NCI-H526 (cell line): Measurements from ENCODE around the gene FOXO4.
"Not testable (repeated sequence)": the region's sequence is repeated elsewhere in the genome, so short reads cannot be mapped to it uniquely, and the experiment has no call there.

Experiments used
- DNase-seq, 2 experiments: peaks; one replicate each; lab custom pipeline; 2025; lab: John Stamatoyannopoulos, UW

FOXO4 gene, protein sequence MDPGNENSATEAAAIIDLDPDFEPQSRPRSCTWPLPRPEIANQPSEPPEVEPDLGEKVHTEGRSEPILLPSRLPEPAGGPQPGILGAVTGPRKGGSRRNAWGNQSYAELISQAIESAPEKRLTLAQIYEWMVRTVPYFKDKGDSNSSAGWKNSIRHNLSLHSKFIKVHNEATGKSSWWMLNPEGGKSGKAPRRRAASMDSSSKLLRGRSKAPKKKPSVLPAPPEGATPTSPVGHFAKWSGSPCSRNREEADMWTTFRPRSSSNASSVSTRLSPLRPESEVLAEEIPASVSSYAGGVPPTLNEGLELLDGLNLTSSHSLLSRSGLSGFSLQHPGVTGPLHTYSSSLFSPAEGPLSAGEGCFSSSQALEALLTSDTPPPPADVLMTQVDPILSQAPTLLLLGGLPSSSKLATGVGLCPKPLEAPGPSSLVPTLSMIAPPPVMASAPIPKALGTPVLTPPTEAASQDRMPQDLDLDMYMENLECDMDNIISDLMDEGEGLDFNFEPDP

DNA sequence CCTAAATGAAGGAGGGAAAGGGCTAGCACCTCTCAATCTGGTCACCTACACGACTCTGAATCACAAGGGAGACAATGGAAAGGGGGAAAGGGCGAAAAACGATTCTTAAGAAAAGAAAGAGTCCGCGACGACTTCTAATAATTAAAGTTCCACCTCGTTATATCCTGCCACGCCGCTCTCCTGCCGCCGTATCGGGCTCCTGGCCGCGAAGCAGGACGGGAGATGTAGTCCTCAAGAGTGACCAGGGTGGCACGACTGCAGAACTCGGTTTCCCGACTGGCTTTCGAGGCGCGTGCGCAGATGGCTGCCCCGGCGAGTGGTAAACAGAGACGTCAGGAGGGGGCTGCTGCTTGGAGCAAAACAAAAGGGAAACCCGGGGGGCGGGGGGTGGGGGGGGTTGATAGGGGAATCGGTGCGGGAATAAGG, at the start of gene FOXO4:
Gene FOXO4 (plus strand): TSS at position 297 of the 426 bp plus-strand sequence. CDS start 678 bp downstream, outside the sequence.
- peak; percentile 65 to 88 for DNase-seq

DNA sequence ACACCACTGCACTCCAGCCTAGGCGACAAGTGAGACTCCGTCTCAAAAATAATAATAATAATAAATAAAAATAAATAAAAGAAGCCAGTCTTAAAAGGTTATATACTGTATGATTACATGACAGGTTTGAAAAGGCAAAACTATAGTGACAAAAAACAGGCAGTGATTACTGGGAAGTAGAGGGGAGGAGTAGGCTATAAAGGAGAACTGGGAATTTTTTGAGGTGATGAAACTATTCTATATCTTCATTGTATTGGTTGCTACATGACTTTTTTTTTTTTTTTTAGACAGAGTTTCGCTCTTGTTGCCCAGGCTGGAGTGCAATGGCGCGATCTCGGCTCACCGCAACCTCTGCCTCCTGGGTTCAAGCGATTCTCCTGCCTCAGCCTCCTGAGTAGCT, 47.8 kb upstream of the FOXO4 start:
- DNase-seq: not testable (repeated sequence)

DNA sequence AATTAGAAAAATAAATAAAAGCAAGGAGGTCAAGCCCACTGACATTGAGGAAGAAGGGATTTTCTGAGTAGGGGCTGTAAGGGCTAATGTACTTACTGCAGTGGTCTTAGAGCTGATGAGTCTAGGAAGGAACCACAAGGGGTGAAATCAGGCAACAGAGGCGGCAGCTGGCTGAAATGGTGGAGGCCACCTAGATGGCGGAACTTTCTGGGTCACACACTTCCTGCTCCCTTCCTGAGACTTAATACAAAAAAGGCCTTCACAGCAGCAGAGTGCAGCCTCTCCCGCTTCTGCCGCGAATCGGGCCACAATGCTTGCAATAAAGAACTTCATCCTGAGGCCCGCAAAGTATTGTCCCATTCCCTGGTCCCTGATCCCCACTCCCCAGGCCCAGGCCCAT, 42.9 kb upstream of the FOXO4 start:
- no peak for DNase-seq

DNA sequence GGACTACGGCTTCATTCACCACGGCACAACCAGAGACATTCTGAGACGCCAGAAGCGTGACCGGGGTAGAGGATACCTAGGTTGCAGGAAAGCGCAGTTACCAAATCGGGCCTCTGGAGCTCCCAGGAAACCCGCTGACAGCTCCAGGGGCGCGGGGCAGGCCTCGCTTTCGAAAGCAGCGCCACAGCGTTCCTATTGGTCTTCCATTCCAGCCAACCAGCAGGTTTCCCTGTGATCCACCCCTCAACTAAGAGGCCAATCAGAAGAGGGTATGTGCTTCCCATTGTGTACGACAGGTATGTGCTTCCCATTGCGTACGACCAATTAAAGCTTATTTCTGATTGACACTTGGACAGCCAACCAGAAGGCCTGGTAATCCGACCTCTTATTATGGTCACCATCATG, 42.4 kb upstream of the FOXO4 start:
- no peak for DNase-seq

DNA sequence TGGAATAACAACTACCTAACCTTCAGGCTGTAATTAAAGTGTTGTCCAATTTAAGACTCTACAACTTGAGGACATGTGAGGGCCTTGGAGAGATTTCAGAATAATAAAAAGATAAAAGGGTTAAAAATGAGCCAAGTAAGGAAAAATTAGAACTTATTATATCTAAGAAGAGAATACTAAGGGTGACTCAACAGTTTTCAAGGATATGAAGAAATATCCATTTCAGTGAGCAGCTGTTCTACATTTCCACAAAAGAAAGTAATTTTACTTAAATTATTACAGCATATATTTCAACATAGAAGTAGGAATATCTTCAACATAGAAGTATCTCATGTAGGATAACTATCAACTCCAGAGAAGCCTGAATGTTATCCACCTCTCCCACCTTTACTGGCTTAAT, 38.8 kb upstream of the FOXO4 start:
- no peak for DNase-seq

DNA sequence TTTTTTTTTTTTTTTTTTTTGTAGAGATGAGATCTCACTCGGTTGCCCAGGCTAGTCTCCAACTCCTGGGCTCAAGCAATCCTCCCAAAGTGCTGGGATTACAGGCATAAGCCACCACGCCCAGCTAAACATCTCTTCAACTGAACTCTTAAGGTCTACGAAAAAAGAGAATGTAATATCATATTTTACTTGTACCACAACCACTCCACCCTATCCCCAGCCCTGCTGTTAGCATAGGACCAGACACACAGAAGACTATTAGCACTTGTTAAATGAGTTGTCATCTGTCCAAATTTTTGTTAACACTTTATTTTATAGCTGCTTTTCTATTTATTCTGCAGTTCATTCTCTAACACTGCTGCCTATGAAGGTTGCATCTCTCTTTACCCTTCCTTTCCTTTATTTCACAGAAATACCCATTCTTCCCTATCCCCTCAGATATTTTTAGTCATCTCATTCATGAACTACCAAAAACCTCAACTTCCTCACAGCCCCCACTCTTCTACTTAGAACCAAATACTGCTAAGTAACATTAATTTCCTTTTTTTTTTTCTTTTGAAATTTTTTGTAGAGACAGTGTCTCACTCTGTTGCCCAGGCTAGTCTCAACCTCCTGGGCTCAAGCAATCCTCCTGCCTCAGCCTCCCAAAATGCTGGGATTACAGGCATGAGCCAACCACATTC, 37.7 kb upstream of the FOXO4 start:
- DNase-seq: no peak

DNA sequence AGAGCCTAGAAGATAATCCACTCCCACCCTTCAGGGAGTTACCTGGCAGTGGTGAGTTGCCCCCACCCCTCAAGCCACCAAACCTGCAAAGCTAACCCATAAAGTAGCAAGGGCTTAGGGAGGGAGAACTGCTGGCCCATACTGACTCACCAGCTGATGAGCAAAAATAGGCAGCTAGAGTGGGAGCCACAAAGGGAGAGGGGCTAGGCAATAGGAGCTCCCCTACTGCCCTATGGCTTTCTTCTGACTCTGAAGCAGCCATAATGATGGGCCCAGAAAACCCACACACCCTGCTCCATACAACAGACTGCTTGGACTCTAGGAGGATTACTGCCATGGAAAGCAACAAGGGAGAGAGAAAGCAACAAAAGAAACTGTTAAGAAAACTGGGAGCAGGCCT, 35.5 kb upstream of the FOXO4 start:
- no peak for DNase-seq

DNA sequence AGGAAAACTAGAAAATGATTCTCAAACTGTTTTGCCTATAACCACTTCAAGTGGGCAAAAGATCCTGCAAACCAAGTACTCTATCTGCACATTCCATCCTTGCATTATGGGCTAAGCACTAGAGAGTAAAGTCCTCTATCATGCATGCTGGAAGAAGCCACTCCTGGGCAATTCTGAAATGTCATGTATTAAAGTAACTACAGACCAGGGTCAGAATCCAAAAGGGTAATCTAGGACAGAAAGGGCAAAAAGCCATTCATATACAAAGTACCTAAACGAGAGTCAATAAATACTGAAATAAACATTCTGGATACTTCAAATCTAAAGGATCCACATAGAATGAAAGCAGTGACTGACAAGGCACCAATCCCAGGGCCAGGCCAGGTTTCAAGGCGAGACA, 28.6 kb upstream of the FOXO4 start:
- DNase-seq: no peak

DNA sequence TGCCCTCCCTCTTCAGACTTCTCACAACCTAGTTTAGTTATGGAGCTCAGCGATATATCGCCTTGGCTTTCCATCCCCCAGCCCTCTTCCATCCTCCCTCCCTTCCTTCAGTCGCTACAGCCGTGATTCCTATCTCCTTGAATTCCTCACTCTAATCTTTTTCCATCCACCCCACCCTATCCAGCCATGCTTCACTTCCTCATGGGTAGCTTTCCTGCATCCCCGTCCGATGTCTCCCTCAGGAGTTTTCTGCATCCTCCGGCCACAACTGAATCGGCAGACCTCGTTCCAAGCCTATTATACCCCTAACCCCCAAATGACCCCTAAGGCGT, 28.0 kb upstream of the FOXO4 start:
- no peak for DNase-seq

DNA sequence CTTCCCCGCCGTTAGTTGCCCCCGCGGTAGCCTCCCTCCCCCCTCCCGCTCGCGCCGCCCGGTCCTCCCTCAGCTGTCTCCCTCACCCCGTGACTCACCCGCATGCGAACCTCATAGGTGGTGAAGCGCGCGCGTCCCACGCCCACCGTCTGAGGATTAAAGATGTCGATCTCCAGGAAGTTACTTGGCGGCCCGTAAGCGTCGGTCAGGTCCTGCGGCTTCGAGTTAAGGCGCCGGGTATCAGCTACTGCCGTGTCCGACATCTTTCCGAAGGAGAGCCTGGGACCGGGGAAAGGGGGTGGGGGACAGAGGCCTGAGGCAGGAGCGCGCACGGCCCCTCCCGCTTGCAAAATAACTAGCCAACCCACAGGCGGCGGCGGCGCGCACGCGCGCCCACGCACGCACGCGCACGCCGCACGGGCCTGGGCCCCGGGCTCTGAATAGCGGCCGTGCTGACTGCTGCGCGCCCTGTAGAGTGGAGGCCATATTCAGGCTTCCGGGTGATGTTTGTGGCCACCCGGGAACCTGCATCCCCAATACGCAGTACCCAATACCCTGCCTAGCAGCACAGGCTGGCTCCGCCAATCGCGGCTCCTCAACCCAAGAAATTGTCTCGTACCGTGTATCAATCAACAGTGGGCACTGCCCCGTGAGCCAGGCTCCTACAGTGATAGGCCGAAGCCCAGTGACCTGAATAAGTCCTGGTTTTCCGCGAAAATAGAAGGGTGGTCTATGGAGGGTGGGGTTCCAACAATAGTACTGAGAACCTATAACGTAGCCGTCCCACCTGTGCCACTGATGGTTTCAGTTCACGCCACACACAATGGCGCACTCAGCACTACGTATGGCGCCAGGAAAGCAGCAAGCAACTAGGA, 27.4 kb upstream of the FOXO4 start, which contains the start of gene SNX12:
Gene SNX12 (minus strand): TSS at position 291 of the 875 bp plus-strand sequence. CDS start 28 bp downstream, at position 263.
- DNase-seq: peak; percentile 91 to 94

DNA sequence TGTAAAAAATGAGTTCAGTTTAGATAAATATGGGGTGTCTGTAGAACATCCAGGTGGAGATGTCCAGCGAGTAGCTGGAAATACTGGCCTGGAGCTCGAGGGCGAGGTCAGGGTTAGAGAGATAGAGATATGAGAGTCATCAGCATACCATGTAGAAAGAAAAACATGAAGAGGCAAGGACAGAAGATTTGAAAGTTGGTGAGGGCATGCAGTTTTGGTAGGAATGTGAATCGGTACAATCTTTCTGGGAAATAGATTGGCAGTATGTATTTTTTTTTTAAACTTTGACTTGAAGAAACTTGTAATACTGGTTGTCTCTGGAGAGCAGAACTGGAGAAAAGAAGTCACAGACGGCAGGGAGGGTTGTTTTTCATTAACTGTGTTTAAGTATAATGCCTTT, 25.1 kb upstream of the FOXO4 start:
- no peak for DNase-seq

DNA sequence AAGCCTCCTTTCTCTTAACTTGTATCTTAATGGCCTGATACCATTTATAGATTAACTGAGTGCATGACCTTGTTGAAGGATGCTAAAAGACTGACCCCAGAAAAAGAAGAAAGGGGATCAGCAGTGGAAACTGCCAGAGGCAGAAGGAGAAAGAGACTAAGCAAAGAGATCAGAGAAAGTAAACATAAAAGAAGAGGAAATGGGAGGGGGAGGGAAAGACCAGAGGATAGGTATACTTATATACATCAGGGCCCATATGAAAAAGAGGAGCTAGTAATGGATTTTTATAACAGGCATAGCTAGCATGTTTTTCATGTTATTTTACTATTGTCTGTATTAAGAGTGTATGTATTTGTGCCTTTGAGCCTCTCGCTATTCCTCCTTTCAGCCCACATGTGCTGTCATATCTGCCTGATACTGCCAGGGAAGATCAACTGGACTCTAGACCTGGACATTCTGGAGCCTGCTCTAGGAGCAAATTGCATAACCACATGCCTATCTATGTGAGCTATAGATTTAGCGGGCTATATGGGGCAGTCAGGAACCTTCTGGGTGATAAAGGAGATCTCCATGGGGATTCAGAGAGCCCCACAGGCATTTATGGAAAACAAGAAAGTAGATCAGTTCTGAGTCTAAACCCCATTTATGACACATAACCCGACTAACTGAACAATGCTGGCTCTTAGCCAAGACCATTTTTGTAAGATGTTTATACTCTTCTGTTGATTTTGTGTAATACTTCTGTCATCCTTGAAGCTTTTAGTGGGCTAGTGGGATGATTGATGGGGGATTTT, 14.1 kb upstream of the FOXO4 start:
- DNase-seq: no peak

DNA sequence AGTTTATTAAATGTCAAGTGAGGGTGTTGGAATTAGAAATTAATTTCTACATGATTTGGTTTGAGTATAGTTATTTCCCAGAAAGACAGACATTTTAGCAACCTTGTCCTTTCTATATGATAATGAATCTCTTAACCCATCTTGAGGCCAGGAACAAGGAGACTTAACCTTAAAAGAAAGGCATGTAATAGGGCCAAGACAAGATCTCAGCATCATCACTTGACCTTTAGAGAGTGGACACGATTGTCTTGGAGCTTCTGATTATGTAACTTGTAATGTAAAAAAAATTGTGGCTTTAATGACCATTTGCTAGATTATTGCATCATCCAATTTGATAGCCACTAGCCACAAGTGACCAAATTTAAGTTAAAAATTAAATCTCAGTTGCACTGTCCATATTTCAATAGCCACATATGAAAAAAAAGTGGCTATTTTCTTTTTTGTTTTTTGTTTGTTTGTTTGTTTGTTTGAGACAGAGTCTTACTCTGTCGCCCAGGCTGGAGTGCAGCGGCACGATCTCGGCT, 13.5 kb upstream of the FOXO4 start:
- no peak for DNase-seq

DNA sequence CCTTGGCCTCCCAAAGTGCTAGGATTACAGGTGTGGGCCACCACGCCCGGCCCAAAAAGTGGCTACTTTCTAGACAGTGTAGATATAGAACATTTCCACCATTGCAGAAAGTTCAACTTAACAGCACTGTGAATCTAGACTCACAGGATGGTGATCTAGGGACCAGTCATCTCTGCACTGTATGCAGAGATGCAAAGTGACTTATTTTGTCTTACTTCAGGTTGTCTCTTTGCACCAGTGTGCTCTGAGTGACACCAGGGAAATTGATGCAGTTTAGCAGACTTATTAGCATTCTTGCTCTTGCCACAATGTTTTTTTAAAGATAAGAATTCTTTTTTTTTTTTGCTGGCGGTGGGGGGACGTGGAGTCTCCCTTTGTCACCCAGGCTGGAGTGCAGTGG, 12.8 kb upstream of the FOXO4 start:
- DNase-seq: no peak

DNA sequence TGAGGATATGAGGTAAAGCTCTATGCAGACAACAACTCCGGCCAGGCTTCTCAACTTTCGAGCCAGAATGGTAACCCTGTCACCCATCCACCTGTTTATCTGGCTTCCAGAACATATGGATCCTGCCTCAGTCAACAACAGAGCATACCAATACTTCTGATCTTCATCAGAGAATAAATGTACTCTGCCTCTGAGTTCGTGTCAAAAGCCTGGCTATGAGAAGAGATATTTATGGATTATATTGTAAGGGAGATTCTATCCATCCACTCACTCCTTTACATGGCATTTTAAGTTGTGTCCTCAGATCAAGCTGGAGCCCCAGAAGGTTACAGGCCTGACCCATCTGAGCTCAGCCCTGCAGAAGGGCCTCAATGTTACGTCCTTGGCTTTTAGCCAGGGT, 9.8 kb upstream of the FOXO4 start:
- no peak for DNase-seq

DNA sequence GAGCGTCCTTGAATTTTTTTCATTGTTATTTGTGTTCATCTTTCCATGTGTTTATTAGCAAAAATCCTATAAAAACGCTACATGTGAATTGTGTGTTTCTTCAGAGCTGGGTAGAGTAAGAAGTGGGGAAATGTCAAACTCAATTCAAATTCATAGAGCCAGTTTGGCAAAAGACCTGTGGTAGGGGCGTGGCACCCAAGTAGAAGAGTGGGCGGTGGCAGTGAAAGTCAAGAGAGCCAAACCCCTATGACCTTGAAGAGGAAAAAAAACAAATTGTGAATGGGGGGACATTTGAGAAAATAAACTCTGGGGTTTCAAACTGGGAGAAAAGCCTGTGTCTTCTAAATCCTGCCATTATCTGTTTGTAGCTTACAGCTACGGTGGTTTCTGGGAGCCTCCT, 4.4 kb upstream of the FOXO4 start:
- DNase-seq: no peak

DNA sequence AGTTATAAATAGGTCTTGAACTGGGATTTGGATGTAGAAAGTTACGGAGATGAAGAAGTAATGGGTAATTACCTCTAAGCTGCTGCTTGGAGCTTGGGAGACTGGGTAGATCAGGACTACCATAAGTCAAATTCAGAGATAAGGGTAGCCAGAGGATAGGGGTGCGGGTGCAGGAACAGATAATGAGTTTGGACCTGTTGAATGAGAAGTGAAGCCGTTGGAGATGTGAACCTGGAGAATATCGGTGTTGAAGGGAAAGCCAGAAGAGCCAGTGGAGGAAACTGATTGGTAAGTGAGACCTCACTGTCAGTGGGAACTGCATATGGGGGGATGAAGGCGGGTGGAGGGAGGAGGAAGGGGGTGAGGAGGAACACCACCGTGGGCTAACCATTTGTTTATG, 618 bp upstream of the FOXO4 start:
- no peak for DNase-seq

DNA sequence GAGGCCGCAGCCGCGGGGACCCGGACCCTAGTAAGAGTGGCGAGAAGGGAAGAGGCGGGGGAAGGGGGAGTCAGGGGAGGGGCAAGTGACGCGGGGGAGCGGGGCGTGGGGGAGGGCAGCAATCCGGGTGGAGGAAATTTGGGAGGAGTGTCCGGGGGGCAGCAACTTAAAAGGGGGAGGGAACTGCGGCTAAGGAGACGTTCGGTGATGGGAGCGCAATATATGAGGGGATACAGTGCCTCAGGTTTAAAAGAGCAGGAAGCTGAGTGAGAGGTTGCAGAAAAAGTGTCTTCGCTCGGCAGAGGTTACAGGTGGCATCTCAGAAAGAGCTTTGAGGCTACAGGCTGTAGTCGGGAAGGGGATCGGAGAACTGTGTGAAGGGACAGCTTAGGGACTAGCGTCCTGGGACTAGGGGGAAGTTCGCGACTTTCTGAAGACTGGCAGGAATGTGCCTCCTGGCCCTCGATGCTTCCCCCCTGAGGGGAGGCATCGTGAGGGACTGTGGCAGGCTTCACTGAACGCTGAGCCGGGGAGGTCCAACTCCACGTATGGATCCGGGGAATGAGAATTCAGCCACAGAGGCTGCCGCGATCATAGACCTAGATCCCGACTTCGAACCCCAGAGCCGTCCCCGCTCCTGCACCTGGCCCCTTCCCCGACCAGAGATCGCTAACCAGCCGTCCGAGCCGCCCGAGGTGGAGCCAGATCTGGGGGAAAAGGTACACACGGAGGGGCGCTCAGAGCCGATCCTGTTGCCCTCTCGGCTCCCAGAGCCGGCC, 519 bp downstream of the FOXO4 start:
- DNase-seq: peak in 1 of 2 experiments; percentile 56

DNA sequence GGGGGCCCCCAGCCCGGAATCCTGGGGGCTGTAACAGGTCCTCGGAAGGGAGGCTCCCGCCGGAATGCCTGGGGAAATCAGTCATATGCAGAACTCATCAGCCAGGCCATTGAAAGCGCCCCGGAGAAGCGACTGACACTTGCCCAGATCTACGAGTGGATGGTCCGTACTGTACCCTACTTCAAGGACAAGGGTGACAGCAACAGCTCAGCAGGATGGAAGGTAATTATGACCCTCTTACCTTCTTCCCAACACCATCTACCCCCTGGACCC, 1.0 kb downstream of the FOXO4 start:
- DNase-seq: no peak

DNA sequence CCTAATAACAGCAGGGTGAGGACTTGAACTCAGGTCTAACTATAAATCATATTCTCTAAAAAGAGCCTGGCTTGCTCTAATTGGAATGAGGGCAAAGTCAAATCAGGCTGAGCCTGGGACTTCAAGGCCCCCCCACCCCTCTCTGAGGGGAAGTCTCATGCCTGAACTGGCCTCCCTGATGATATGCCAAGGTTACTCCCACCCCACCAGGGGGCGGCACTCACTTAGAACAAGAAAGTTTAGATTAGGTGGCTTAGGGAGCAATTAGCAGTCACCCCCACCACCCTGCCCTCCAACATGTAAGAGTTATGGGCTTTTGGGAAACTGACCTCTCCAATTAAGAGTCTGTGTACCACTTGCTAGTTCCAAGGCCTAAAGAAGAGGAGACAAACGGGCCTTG, 2.7 kb downstream of the FOXO4 start:
- DNase-seq: peak; percentile 8 to 61
